HEK293T (cell line): ENCODE measurements around the gene MEGF6.

Experiments
- ARNT ChIP-seq: fragments of 450-650 bp; IDR thresholded peaks from 2 replicates; pipeline ENCODE4 v1.6.1; 2017; ENCODE audit warnings: mild to moderate bottlenecking
- BHLHE40 ChIP-seq: fragments of 450-650 bp; IDR thresholded peaks from 2 replicates; pipeline ENCODE4 v1.6.1; 2016; ENCODE audit warnings: mild to moderate bottlenecking, moderate library complexity, borderline replicate concordance
- CTBP1 ChIP-seq: fragments of 450-650 bp; IDR thresholded peaks from 2 replicates; pipeline ENCODE4 v1.6.1; 2016; ENCODE audit warnings: borderline replicate concordance
- ELF4 ChIP-seq: fragments of 450-650 bp; IDR thresholded peaks from 2 replicates; pipeline ENCODE4 v1.6.1; 2017; ENCODE audit warnings: antibody characterized with exemption
- FOXA1 ChIP-seq: fragments of 450-650 bp; IDR thresholded peaks from 2 replicates; pipeline ENCODE4 v1.6.1; 2016; ENCODE audit warnings: mild to moderate bottlenecking
- FOXK2 ChIP-seq: fragments of 450-650 bp; IDR thresholded peaks from 2 replicates; pipeline ENCODE4 v1.6.1; 2016; ENCODE audit warnings: mild to moderate bottlenecking
- FOXM1 ChIP-seq: fragments of 450-650 bp; IDR thresholded peaks from 2 replicates; pipeline ENCODE4 v1.6.1; 2017; ENCODE audit warnings: mild to moderate bottlenecking, borderline replicate concordance
- HDGF ChIP-seq: fragments of 450-650 bp; IDR thresholded peaks from 2 replicates; pipeline ENCODE4 v1.6.1; 2017; ENCODE audit warnings: antibody characterized with exemption, borderline replicate concordance
- L3MBTL2 ChIP-seq: fragments of 450-650 bp; conservative IDR thresholded peaks from 2 replicates; pipeline ENCODE4 v1.6.1; 2016; ENCODE audit warnings: mild to moderate bottlenecking
- SP1 ChIP-seq: fragments of 450-650 bp; IDR thresholded peaks from 2 replicates; pipeline ENCODE4 v1.6.1; 2017
- TF ChIP-seq, protein P1 (sequence below): fragments of 450-650 bp; IDR thresholded peaks from 2 replicates; pipeline ENCODE4 v1.6.1; 2016

DNA sequence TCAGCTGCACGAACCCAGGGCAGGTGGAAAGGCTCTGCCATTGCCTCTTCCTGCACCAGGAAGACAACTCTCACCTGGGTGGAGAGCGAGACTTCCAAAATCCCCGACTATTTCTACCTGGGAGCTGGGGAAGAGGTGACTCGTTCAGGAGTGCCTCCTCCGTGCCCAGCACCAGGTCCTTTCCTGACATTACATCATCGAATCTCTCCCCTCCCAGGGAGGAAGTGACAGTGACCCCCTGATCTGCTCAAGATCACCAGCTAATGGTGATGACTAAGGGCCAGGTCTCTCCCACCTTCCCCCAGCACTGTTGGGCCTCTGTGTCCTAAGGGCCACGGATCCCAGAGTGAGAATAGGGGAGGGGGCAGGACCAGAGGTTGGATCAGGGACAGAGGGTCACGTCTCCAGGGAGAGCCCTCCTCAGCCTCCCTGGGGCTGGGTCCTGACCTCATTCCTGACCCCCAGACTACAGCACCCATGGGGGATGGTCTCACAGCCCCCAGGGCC lies 6.8 kb downstream of the MEGF6 start:
- TF ChIP-seq ELF4 (no peak), BHLHE40 (no peak), FOXK2 (no peak), L3MBTL2 (no peak), CTBP1 (no peak), ARNT (no peak), HDGF (no peak), FOXM1 (no peak), SP1 (no peak), FOXA1 (no peak)
- TF ChIP-seq, protein P1, sequence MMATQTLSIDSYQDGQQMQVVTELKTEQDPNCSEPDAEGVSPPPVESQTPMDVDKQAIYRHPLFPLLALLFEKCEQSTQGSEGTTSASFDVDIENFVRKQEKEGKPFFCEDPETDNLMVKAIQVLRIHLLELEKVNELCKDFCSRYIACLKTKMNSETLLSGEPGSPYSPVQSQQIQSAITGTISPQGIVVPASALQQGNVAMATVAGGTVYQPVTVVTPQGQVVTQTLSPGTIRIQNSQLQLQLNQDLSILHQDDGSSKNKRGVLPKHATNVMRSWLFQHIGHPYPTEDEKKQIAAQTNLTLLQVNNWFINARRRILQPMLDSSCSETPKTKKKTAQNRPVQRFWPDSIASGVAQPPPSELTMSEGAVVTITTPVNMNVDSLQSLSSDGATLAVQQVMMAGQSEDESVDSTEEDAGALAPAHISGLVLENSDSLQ, result no peak
